Jurkat, Clone E6-1 (cell line): ENCODE measurements around the gene NEUROD6. TPM values are rescaled to one million over a fixed set of nuclear protein-coding genes. Genes with fewer than 3 reads are reported as not detected.

Experiments
- DNase-seq: peaks from one replicate; pipeline ENCODE4 v3.0.0-alpha.2; 2011; ENCODE audit warnings: low read depth, low spot score
- H3K4me3 ChIP-seq: 2 replicates; pipeline ENCODE4 v1.5.1; 2011; ENCODE audit warnings: mild to moderate bottlenecking, low read length, control low read depth, moderate library complexity
- polyA plus RNA-seq: library from polyadenylated mRNA; unstranded; fragments of >200 nt; gene quantifications from one replicate; pipeline ENCODE4 v1.2.1, GENCODE V29; 2012; ENCODE audit warnings: missing spikeins; ENCODE audit not compliant: insufficient read length, insufficient read depth

The NEUROD6 gene
- not detected for polyA plus RNA-seq

DNA sequence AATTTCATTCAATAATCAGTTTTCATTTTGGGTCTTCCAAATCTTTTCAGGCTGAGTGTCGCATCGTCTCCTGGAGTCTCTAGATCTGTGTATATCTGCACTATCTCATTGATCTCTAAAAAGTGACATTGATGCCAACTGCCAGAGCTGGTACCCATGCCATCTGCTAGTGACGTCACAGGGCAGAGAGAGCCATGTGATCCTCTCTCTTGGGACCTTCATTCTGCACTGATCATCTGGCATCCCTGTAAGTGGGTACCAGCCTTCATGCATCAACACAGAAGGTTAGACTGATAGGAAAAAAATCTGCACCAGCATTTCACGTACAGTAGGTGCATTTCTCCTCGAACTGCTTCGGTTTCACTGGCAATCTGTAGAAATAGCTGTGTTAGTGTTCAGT, at the start of gene NEUROD6:
Gene NEUROD6, minus strand, starts transcription at position 124 of the 400 bp plus-strand sequence. CDS start 1,458 bp downstream, outside the sequence.
- DNase-seq, result no peak

DNA sequence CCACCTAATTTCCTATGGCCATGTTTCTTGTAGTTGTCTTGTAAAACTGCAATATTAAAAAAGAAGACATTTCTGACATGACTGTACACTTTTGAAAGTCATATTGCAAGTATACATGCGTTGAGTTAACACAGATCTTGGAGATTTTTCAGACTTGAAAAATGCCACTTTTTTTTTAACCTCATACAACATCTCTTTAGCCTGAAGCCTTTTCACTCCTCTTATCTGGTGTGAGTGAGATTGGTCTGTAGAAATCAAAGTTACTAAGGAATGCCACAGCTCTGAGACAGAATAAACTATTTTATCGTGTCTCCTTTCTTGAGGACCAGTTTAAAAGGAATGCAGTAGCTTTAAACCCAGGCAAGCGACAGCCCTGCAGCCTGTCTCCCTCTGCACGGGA, 43.9 kb upstream of the NEUROD6 start:
- no peak for DNase-seq
- no peak overlapping the region for H3K4me3 ChIP-seq

More for the DNA sequence above, at the start of gene NEUROD6:
- no peak within 1 kb of the TSS for H3K4me3 ChIP-seq

DNA sequence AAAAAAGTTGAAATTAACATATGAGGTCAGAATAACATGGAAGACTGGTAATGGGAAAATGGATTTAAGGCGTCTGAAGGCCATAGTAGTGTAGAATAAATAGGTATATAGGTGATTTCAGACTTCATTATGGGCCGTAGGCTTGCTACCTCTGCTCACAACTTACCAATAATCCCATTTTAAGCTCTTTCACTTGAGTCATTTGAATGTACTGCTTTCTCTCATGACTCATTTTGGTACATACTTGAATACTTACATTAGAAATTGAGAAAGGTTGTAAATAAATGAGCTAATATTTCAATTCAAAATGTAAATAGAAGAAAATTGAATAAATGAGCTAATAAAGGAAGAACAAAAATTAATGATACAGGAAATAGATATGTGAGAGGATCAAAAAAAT, 42.2 kb upstream of the NEUROD6 start:
- no peak overlapping the region for H3K4me3 ChIP-seq
- DNase-seq, result no peak

DNA sequence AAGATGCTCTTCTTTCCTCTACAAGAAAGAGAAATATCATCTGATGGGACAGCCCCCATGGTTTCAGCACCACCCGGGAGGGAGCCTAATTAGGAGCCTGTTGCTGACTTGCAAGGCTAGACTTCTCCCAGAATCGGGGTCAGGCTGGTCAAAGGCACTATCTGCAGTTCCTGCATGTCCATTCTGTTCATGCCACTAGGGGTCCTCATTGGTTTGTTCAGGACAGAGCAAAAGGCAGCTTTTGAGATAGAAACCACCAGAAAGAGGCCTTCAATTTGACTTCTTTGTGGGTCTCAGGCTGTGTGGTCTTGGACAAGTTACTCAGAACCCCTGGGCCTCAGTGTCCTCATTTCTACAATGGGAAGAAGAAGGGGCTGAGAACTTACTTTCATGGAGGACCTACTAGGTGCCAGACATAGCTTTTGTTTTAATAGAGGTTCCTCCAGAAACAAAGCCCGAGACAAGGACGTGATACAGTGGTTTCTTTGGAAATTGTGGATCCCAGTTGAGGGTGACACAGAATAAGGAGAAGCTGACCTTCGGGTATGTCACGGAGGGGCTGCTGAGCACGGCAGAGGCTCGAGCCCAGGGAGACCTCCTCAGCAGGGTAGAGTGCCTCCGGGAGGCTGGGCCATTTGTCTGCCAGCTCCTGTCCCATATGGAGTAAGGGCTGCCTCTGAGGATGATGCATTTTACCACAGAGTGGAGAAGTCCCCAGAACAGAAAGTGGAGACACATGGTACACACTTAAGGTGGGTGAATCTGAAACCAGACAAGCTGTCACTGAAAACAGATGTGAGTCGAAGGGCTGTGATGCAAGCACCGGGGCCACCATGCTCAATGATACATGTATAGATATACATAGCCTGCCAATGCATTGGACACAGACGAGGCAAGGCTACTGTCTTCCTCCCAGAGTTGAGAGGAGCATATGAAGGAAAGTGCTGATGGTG, 33.1 kb upstream of the NEUROD6 start:
- H3K4me3 ChIP-seq, result no peak overlapping the region
- DNase-seq, result peak; percentile 27

DNA sequence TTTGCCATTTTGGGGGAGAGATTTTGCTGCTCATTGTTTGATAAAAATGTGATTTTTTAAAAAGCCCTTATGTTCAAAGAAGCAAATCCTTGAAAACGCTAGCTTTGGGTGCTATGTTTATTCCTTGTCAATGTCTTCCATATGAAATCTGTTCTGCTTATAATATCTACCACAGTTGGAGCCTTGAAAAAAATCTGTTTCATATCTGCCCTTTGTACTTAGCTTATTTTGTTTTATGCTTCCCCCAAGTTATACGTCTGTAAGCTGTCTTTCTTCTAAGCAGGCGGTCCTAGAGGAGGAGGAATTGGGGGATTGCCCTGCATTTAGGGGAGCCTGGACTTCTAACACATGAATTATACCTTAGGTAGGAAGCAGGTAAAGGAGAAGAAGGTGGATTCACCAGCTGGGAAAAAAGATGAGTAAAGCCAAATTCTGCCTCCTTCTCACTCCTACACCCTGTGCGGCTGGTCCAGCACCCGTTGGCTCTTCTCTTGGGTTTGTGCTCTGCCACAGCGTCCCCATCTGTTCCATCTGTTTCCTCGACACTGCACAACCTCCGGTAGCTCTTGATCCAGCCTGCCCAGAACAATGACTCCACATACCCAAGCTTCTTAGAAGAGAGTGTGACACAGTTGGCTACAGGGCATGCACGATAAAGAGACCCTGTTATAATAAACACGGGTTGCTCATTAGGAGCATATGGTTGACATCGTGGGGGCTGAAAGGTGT, 31.9 kb upstream of the NEUROD6 start:
- no peak for DNase-seq
- no peak overlapping the region for H3K4me3 ChIP-seq

DNA sequence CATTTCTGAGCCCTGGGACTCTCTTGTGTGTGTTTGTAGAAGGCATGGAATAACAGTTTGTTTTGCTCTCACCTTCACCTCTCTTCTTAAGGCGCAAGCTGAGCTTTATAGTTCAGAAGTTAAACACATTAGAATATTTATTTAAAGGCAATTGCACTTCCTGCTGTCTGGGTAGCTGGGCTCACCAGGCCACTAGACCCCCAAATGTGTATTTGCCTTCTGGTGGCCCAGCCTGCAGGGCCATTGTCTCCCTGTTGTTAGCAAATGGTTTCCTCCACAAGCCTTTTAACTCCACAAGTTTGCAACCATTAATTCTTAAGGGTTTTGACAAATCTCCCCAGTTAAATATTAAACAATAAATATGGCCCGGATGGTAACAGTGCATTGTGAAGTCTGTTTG, 31.1 kb upstream of the NEUROD6 start:
- no peak overlapping the region for H3K4me3 ChIP-seq

DNA sequence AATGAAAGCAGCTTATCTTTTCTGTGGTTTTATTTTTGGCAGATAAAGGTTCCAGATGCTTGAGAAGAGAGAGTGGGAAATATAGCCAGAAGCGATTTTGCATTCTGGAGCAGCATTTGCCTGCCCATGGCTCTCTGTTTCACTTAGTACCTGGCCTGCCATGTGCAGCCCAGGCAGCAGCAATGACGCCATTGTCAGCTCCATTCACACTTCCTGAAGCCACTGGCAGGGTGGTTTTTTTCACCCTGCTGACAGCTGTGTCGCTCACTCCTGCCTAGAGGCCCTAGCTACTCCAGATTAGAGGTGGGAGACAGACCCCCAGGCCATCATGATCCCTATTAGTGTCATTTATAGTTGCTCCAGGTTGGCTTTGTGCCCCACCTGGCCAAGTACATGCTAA, 30.1 kb upstream of the NEUROD6 start:
- no peak for DNase-seq
- H3K4me3 ChIP-seq, result no peak overlapping the region

More for the DNA sequence above, 31.1 kb upstream of the NEUROD6 start:
- DNase-seq, result no peak

DNA sequence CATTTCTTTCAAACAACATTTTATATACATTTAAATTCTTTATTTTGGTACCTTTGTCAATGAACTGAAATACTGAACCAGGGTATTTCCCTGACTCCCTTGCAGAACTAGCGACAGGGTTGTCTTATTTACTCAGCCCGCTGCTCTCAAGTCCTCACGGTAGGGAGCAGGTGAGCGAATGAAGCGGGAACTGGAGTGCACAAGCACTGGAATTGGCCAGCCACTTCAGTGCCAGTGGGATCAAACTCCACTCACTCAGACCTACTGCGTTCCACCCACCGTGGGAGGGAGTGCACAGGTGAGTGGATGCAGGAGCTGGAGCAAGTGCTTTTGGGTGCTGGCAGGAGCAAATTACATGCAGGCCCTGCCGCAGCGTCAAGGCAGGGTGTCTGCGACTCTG, 28.1 kb upstream of the NEUROD6 start:
- no peak for DNase-seq
- no peak overlapping the region for H3K4me3 ChIP-seq

DNA sequence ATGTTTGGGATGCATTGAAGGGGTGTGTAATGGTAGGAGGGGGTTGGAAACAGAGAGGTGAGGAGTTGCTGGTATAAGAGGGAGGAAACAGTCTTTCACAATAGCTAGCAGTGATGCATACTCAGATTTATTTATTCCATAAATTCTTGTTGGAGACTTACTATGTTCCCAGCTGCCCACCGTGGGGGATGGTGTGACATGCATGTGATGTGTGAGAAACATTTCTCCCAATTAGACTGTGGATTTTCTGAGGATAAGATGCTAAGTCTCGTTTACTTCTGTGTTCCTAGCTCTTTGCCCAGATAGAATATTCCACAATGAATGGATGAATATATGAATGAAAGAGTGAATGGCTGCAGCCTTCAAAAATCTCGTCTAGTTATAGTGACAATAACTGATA, 23.0 kb upstream of the NEUROD6 start:
- DNase-seq, result no peak
- H3K4me3 ChIP-seq, result no peak overlapping the region

DNA sequence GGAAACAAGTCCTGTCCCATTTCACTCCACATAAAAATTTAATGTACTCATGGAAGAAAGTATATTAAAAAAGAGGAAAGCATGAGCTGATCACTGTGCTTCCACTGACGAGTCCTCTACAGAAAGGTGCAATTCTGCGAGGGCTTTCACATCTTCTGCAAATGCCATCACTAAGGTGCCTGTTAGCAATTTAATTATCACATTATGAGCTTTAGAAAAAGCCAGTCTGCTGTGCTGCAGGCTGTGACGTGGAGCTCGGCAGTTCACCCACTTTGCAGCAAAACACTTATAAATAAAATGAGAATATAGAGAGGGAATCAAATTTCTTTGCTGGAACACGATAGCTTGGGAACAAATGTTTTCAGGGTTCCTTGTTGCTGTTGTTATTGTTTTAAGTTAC, 22.5 kb upstream of the NEUROD6 start:
- no peak overlapping the region for H3K4me3 ChIP-seq
- no peak for DNase-seq

DNA sequence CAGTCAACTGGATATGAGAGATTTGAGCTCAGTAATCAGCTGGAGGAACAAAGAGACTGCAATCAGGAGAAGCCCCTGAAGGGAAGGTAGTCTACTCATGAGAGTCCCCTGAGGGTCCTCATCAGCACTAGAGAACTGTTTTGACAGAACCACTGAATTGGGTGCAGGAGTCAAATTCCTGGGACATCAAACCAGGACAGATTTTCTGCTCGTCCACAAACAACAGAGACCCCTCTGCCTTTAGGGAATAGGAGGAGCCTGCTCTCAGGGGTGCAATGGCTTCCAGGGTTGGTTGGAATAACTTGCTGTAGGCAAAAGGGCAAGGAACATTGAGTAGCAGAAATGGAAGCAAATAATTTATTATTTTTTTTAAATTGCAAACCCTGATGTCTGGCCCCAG, 21.9 kb upstream of the NEUROD6 start:
- H3K4me3 ChIP-seq, result no peak overlapping the region

DNA sequence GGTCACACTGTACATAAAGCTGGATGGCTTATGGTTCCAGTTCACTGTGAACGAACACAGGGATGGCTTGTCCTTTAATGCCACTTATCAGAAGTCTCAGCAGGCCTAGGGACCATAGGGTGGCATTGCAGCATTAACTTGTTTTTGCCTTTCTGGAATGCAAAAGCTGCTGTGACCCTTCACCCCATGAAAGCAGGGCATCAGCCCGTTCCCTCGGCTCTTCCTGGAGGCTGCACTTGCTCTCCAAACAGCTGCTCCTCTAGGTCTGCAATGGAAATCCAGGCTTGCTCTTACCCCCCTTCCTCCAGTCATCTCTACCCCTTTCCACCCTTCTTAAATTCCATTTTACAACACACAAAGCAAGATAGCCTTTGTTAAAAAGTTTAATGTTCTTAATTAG, 17.9 kb upstream of the NEUROD6 start:
- DNase-seq, result no peak
- no peak overlapping the region for H3K4me3 ChIP-seq

More for the DNA sequence above, 21.9 kb upstream of the NEUROD6 start:
- no peak for DNase-seq

DNA sequence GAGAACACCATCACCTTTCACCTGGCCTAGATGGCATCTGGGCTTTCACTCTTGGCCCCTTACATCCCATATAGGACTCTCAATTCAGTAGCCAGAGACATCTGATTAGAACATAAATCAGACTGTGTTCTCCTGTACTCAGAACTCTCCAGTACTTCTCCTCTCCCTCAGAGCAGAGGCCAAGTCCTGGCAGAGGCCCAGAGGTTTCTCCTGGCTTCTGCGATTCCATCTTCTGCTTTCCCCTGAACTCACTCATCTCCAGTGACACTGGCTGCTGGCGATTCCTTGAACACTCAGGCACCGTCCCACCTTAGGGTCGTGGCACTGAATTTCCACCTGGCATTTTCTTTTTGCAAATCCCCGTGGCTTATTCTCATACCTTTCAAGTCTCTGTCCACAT, 4.9 kb upstream of the NEUROD6 start:
- H3K4me3 ChIP-seq, result no peak overlapping the region
- DNase-seq, result no peak

DNA sequence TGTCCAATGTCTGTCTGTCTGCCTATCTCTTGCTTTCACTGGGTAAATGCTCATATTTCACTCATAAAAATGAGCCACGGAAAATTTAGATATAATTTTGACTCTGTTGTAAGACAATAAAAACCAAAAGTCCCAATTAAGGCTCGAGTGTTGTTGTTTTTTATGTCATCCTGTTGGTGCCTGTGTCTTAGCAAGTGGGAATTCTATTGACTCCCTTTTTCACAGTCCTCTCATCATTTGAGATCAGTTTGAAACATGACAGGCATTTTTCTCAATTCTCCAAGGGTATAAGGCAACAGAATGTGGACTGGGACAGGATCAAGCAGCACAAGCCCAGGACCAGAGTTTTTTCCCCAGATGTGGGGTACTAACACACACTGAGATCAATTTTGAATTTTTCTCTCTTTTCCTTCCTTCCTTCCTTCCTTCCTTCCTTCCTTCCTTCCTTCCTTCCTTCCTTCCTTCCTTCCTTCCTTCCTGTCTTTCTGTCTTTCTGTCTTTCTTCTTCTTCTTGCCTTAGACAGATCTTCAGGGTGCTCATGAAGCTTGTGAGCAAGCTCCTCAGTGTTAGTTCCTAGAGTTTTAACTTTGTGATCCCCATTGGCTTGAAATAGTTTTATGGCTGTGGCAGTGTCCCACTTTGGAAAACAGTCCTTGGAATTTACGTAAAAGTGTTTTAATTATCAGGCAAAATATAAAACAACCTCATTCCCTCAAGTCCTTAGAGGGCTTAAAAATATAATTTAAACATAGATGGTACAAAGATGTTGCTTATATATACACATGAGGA, 3.2 kb upstream of the NEUROD6 start:
- no peak overlapping the region for H3K4me3 ChIP-seq
- no peak for DNase-seq

DNA sequence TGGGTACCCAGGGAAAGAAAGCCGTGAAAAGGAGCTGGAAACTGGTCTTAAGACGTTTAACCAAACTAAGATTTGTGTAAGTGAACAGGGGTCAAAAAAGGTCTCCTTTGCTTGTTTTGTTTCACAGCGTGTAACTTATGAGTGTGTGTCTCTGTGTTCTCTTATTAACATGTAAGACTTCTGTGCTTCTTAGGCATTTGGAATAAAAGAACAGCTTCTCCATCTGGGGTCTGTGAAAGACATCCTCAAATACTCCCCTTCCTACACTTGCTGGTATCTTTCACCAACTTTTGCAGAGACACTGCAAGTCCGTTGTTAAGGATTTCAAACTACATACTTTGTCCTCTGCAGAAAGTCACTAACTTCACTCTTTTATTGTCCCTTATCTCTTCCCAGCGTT, 615 bp upstream of the NEUROD6 start:
- no peak for DNase-seq
- no peak overlapping the region for H3K4me3 ChIP-seq

DNA sequence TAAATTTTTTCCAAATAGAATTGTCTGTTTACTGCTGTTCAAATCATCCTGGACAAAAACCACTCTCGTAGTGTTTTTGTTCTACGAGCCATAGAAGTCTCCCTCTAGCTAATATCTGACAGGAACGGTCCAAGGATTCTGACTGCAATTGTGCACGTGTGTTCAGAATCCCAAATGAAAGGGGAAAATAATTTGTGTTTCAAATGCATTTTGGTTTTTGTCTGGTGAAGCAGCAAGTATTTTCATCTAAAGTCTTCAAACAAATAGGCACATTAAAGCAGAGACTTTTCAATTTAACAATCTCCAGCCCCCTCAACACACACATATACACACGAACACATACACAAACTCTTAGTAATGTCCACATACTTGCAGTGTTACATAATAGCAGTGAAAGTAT, 475 bp downstream of the NEUROD6 start:
- DNase-seq, result no peak
- no peak overlapping the region for H3K4me3 ChIP-seq

DNA sequence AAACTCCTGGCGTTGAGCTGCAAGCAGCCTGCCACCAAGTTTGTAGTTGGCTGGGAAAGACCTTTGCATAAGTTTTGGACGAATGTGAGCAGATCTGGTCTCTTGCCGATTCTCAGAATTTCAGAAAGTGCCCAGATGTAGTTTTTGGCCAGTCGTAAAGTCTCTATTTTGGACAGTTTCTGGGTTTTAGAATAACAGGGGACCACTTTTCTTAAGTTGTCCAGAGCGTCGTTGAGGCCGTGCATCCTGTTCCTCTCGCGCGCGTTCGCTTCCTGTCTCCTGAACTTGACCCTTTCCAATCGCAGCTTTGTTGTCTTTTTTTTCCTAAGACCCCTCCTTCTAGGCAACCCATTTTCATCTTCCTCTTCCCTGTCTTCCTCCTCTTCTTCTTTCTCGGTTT, 1.8 kb downstream of the NEUROD6 start:
- no peak for DNase-seq
- no peak overlapping the region for H3K4me3 ChIP-seq

DNA sequence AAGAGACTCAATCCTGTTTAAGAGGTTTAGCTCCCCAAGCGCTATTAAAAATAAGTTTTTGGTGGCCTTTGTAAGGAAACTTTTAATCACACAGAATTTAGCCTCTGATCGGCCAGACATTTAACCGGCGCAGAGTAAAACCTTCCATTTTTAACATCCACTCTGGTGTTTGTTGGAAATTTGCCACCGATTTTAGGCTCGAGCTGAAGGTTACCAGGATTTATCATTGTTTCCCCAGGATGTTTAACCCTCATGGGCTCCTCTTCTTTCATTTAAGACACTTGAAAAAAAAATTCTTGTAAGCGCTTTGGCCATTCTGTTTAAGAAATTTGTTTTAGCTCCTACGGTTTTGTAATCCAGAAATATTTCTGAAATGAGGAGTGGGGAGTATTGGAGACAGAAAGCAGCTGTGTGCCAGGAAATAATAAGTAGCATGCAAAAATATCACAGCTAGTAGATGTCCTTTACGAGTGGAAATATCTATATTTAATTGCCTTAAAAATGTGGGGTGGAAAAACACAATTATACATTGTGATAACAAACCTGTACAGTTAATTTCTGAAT, 3.4 kb downstream of the NEUROD6 start:
- no peak for DNase-seq
- H3K4me3 ChIP-seq, result no peak overlapping the region
